Pancreas (tissue), 10 donors: ENCODE data around the gene BHMT. TPM values are rescaled to one million over a fixed set of nuclear protein-coding genes. Genes with fewer than 3 reads are reported as not detected.

Experiments used
- ATAC-seq, 4 donors: fragments of 200-7000 bp; cut with Tn5 transposase; one replicate each; pipeline versions ENCODE4 v1.8.0 to v1.9.1; 2020; ENCODE audit warnings: mild to moderate bottlenecking in 4 of 4, moderate library complexity in 4 of 4
- DNase-seq, 6 donors: peaks; one replicate each; pipeline ENCODE4 v3.0.0-alpha.2; 2020
- FAIRE-seq: peaks from 2 replicates; lab custom pipeline; 2012; peaks lifted over from hg19 to GRCh38; lab: Jason Lieb, UNC
- H3K27ac ChIP-seq, 4 donors: fragments of 200-600 bp; sonication (generic); 1 replicate in 3 of 4; 2 replicates in 1 of 4; pipeline versions ENCODE4 v1.5.0 to v1.8.0; 2020
- H3K27me3 ChIP-seq, 4 donors: fragments of 200-600 bp; one replicate each; pipeline ENCODE4 v1.8.0; 2021
- H3K36me3 ChIP-seq, 3 donors: fragments of 200-600 bp; sonication (generic) in 1 of 3; one replicate each; pipeline versions ENCODE4 v1.5.0 to v1.8.0; 2020 to 2021
- H3K4me1 ChIP-seq, 3 donors: fragments of 200-600 bp; one replicate each; pipeline ENCODE4 v1.8.0; 2021
- H3K4me3 ChIP-seq, 4 donors: fragments of 200-600 bp; sonication (generic) in 2 of 4; one replicate each; pipeline versions ENCODE4 v1.5.0 to v1.8.0; 2020 to 2021
- H3K9me3 ChIP-seq, 4 donors: fragments of 200-600 bp; one replicate each; pipeline ENCODE4 v1.8.0; 2021
- WGBS, 2 donors: extraction: QIAGEN DNeasy Blood & Tissue Kit; methylation state at CpG; one replicate each; pipeline ENCODE4 v1.1.7; 2013; 5-methylcytosine and 5-hydroxymethylcytosine counted together
- intact Hi-C, 3 donors: fragments of 100-400 bp; cut with DNase I; formaldehyde crosslinking; loops; one replicate each; pipeline versions ENCODE4 v1.11.1 to v1.14.2; 2022
- polyA plus RNA-seq, 2 donors: library from polyadenylated mRNA; stranded (reverse); fragments of 200-250 nt; gene quantifications; one replicate each; pipeline ENCODE4 v1.2.3, GENCODE V29; 2013
- total RNA-seq, 6 donors: library from RNA; stranded (reverse); fragmentation: NEBNext Ultra II Directional in 4 of 6; extraction: Animal tissue kit (Norgen Biotek cat#: 25700) in 4 of 6; gene quantifications; one replicate each; pipeline versions ENCODE4 v1.2.1 to v1.2.4, GENCODE V29; 2021 to 2023
- TF ChIP-seq, protein P1 (sequence below), 4 donors: fragments of 200-600 bp; sonication (generic) in 3 of 4; IDR thresholded peaks; one replicate each; pipeline versions ENCODE4 v1.5.0 to v1.8.0; 2021; ENCODE audit warnings: antibody characterized with exemption in 4 of 4
- donor health status: healthy with polysubstance abuse.
- donor health status: DM: no; HTN: no; CAD: no; lungs with moderate emphysema.
- donor health status: DM: no; HTN: no; CAD: no.
- donor health status: control.
- donor health status: control.
- donor health status: Bipolar disorder and iron deficiency.
- donor health status: DM: yes; HTN: yes; CAD: no.
- donor health status: DM: no; HTN: no; CAD: no.
- donor health status: DM: no; HTN: no; CAD: no.
- donor health status: DM: yes; HTN: yes; CAD: no.

The BHMT gene
- total and polyA plus RNA-seq, 8 donors: 0.14 to 0.66 TPM; not detected in 6

DNA sequence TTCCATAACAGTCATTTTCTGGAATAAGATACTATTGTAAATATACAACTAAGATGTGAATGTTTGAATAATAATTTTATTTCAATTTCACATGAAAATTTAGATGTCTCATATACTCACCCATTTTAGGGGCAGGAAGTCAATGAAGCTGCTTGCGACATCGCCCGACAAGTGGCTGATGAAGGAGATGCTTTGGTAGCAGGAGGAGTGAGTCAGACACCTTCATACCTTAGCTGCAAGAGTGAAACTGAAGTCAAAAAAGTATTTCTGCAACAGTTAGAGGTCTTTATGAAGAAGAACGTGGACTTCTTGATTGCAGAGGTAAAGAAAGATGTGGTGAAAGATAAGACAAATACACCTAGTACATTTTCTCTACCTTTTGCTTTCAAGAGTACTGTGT lies 8.6 kb downstream of the BHMT start:
- 92 to 96% methylated on average over 4 of the region's 4 CpGs for WGBS, 2 donors
- H3K27me3 ChIP-seq: no peaks in the 10 kb centered on the region
- DNase-seq: no peak
- no peaks in the 10 kb centered on the region for H3K36me3 ChIP-seq
- intact Hi-C loops: loop anchor here in 1 of 3 donors (10.0 kb wide), 1 partner anchor 85 kb away; no protein-coding TSS in a partner anchor
- FAIRE-seq: no peak
- TF ChIP-seq, protein P1, sequence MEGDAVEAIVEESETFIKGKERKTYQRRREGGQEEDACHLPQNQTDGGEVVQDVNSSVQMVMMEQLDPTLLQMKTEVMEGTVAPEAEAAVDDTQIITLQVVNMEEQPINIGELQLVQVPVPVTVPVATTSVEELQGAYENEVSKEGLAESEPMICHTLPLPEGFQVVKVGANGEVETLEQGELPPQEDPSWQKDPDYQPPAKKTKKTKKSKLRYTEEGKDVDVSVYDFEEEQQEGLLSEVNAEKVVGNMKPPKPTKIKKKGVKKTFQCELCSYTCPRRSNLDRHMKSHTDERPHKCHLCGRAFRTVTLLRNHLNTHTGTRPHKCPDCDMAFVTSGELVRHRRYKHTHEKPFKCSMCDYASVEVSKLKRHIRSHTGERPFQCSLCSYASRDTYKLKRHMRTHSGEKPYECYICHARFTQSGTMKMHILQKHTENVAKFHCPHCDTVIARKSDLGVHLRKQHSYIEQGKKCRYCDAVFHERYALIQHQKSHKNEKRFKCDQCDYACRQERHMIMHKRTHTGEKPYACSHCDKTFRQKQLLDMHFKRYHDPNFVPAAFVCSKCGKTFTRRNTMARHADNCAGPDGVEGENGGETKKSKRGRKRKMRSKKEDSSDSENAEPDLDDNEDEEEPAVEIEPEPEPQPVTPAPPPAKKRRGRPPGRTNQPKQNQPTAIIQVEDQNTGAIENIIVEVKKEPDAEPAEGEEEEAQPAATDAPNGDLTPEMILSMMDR (IDR thresholded peaks at IDR 0.05): no peak
- H3K4me1 ChIP-seq: no peaks in the 10 kb centered on the region
- H3K4me3 ChIP-seq: no peak overlapping the region
- ATAC-seq: no peak
- no peaks in the 10 kb centered on the region for H3K9me3 ChIP-seq
- H3K27ac ChIP-seq: no peak overlapping the region

DNA sequence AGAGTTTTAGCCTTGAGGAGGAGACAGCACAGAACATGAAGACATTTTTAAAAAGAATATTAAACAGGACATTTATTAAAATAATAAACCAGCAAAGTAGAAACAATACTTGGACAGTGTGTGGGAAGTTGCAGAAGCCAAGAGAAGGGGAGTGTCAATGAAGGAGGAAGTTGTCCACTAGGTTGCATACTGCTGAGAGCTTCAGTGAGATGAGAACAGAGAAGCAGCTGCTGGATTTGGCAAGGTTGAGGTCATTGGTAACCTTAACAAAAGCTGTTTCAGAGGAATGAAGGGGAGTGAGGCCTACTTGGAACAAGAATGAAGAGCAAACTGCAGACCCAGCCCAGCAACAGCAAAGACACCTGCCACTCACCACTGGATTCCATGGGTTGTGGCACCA lies 11.4 kb downstream of the BHMT start:
- H3K4me1 ChIP-seq: no peaks in the 10 kb centered on the region
- DNase-seq (no peak), FAIRE-seq (no peak), ATAC-seq (no peak)
- no peak overlapping the region for H3K27ac ChIP-seq
- TF ChIP-seq, protein P1 (IDR thresholded peaks at IDR 0.05): no peak
- no peak overlapping the region for H3K4me3 ChIP-seq
- no peaks in the 10 kb centered on the region for H3K27me3 ChIP-seq
- H3K36me3 ChIP-seq: no peaks in the 10 kb centered on the region
- H3K9me3 ChIP-seq: no peaks in the 10 kb centered on the region
- intact Hi-C loops: loop anchor here in 1 of 3 donors (10.0 kb wide), 1 partner anchor 88 kb away; no protein-coding TSS in a partner anchor

DNA sequence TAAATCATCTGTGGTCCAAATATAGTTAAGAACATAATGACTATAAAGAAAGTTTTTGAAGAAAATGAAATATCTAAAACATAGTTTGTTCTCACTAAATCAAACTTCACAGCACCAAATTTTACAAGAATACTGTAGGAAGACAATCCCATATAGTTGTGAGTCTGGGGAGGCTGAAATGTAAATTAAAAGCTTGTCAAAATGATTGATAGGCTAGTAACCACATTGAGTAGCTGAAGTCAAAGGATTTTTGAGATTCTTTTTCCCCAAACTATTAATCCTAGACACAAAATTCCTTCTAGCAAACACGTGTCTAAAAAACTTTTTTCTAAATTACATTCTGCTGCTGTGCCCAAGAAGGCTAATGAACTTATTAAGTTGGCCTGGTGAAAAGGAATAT lies 13.0 kb downstream of the BHMT start:
- intact Hi-C loops: loop anchor here in 2 of 3 donors (5.0 to 10.0 kb wide), 2 partner anchors 90 to 102 kb away; no protein-coding TSS in a partner anchor
- Histone ChIP-seq H3K36me3 (no peaks in the 10 kb centered on the region), H3K4me1 (no peaks in the 10 kb centered on the region), H3K27ac (no peak overlapping the region), H3K27me3 (no peaks in the 10 kb centered on the region), H3K9me3 (no peaks in the 10 kb centered on the region), H3K4me3 (no peak overlapping the region)
- 66 to 88% methylated on average over 1 of the region's 1 CpG for WGBS, 2 donors
- ATAC-seq (no peak), FAIRE-seq (no peak), DNase-seq (no peak)
- TF ChIP-seq, protein P1 (IDR thresholded peaks at IDR 0.05): no peak

DNA sequence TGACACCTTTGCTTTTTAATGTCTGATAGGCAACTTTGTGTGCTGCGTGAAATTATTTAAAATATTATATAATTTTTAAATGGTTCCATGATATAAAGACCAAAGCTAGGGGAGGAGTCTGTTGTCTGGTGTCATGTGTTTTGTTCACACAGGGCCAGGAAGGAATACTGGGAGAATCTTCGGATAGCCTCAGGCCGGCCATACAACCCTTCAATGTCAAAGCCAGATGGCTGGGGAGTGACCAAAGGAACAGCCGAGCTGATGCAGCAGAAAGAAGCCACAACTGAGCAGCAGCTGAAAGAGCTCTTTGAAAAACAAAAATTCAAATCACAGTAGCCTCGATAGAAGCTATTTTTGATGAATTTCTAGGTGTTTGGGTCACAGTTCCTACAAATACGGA lies 19.2 kb downstream of the BHMT start:
- ATAC-seq: no peak
- DNase-seq: no peak
- no peaks in the 10 kb centered on the region for H3K27me3 ChIP-seq
- no peak overlapping the region for H3K27ac ChIP-seq
- no peaks in the 10 kb centered on the region for H3K9me3 ChIP-seq
- H3K36me3 ChIP-seq: no peaks in the 10 kb centered on the region
- FAIRE-seq: no peak
- peaks cover 0 to 7% (median 3%) of the 10 kb centered on the region in 3 donors for H3K4me1 ChIP-seq
- H3K4me3 ChIP-seq: no peak overlapping the region
- WGBS, 2 donors: 72 to 81% methylated on average over 6 of the region's 6 CpGs
- intact Hi-C loops: loop anchor here in 2 of 3 donors (10.0 kb wide), 2 partner anchors 106 to 334 kb away; no protein-coding TSS in a partner anchor
- TF ChIP-seq, protein P1 (IDR thresholded peaks at IDR 0.05): no peak

DNA sequence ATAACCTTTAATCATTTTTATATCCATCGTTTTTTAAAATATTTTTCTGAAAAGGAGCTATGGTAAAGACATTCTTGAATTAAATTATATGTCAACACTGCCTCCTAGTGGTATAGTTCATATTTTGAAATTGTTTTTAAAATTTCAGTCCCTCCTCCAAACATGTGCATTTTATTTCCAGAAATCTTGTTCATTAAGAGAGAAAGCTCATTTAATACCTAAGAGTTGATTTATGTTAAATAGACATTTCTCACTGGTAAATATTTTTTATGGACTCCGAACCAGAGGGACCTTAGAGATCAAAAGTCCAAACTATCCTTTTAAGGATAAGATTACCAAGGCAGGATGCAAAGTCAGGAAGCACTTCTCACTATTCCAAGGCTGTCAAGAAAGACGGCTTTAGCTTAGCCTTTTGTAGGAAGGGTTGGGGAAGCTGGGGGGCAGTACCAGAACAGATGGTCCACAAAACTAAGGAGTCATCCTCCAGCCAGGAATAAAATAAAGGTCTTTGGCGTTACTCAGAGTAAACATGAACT lies 21.6 kb downstream of the BHMT start:
- Histone ChIP-seq H3K4me1 (peaks cover 0 to 7% (median 3%) of the 10 kb centered on the region in 3 donors), H3K36me3 (no peaks in the 10 kb centered on the region), H3K9me3 (no peaks in the 10 kb centered on the region), H3K27me3 (no peaks in the 10 kb centered on the region), H3K27ac (peak overlapping the region in 2 of 4 donors; percentile 31 to 52), H3K4me3 (peak overlapping the region in 1 of 4 donors; percentile 35)
- DNase-seq (no peak), FAIRE-seq (peak; percentile 98), ATAC-seq (peak; percentile 75 to 86 (median 84))
- intact Hi-C loops: loop anchor here in 2 of 3 donors (10.0 kb wide), 2 partner anchors 108 to 332 kb away; no protein-coding TSS in a partner anchor
- TF ChIP-seq, protein P1 (IDR thresholded peaks at IDR 0.05): peak in 2 of 4 donors; percentile 29 to 38
- 4 to 6% methylated on average over 4 of the region's 4 CpGs for WGBS, 2 donors
